Measurements from ENCODE around the gene NOP58.
A peak's percentile ranks its signal among the peaks of the same experiment; 100 is the strongest.

NOP58 gene

GRCh38 chr2:202278944-202279343, 13.4 kb downstream of the NOP58 start:
- TF ChIP-seq, protein P1, sequence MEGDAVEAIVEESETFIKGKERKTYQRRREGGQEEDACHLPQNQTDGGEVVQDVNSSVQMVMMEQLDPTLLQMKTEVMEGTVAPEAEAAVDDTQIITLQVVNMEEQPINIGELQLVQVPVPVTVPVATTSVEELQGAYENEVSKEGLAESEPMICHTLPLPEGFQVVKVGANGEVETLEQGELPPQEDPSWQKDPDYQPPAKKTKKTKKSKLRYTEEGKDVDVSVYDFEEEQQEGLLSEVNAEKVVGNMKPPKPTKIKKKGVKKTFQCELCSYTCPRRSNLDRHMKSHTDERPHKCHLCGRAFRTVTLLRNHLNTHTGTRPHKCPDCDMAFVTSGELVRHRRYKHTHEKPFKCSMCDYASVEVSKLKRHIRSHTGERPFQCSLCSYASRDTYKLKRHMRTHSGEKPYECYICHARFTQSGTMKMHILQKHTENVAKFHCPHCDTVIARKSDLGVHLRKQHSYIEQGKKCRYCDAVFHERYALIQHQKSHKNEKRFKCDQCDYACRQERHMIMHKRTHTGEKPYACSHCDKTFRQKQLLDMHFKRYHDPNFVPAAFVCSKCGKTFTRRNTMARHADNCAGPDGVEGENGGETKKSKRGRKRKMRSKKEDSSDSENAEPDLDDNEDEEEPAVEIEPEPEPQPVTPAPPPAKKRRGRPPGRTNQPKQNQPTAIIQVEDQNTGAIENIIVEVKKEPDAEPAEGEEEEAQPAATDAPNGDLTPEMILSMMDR (IDR thresholded peaks at IDR 0.05; ENCODE audit: low read depth, low read length): peak; percentile 43; the same call in 1 of the 2 replicates
- H3K4me3 ChIP-seq (ENCODE audit: low read depth, low read length): no peak overlapping the region

GRCh38 chr2:202286595-202286994, 21.0 kb downstream of the NOP58 start:
- no peak overlapping the region for H3K4me3 ChIP-seq (ENCODE audit: low read depth, low read length)
- TF ChIP-seq, protein P1 (IDR thresholded peaks at IDR 0.05; ENCODE audit: low read depth, low read length): no peak

- H3K4me3 ChIP-seq (ENCODE audit: low read depth, low read length): no peak overlapping the region
- TF ChIP-seq, protein P1 (IDR thresholded peaks at IDR 0.05; ENCODE audit: low read depth, low read length): no peak
These were observed 24.0 kb downstream of the NOP58 start for GRCh38 chr2:202289394-202290204.

GRCh38 chr2:202290316-202290715, 24.8 kb downstream of the NOP58 start:
- no peak overlapping the region for H3K4me3 ChIP-seq (ENCODE audit: low read depth, low read length)
- TF ChIP-seq, protein P1 (IDR thresholded peaks at IDR 0.05; ENCODE audit: low read depth, low read length): no peak

DNA sequence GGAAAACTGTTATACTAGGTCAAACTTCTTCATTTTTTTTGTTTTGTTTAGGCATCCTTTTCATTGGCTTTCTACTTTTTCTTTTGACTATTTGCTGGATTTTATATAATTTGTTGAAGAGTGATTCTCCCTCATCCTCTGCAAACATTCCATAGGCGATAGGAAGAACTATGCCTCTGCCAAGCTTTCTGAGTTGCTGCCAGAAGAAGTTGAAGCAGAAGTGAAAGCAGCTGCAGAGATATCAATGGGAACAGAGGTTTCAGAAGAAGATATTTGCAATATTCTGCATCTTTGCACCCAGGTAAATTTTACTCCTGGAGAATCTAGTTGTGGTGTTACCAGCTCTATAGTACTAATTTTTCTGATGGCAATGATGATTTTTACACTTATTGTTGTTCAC, 25.4 kb downstream of the NOP58 start:
- no peak overlapping the region for H3K4me3 ChIP-seq (ENCODE audit: low read depth, low read length)
- TF ChIP-seq, protein P1 (IDR thresholded peaks at IDR 0.05; ENCODE audit: low read depth, low read length): no peak

GRCh38 chr2:202299712-202300111, 34.1 kb downstream of the NOP58 start:
- no peak overlapping the region for H3K4me3 ChIP-seq (ENCODE audit: low read depth, low read length)
- TF ChIP-seq, protein P1 (IDR thresholded peaks at IDR 0.05; ENCODE audit: low read depth, low read length): no peak

DNA sequence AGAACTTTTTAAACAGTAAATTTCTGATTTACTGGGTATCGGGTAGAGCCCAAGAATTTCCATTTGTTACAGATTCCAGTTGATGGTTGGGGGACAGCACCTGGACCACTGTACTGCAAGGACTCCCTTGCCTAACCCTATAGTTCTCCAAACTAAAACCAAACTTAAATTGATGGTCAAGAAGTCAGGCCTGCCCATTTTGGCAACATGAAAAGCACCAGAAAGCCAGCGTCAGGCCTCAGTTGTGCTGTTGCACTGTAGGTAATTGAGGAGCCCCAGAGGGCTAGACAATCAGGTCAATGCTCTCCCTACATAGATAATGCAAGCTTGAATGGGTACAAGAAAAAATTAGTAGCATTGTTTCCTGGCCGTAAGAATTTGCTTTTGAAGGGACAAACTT, 40.5 kb downstream of the NOP58 start:
- TF ChIP-seq, protein P1 (IDR thresholded peaks at IDR 0.05; ENCODE audit: low read depth, low read length): no peak
- no peak overlapping the region for H3K4me3 ChIP-seq (ENCODE audit: low read depth, low read length)
